ENCODE results near the gene MREG.

MREG gene, protein sequence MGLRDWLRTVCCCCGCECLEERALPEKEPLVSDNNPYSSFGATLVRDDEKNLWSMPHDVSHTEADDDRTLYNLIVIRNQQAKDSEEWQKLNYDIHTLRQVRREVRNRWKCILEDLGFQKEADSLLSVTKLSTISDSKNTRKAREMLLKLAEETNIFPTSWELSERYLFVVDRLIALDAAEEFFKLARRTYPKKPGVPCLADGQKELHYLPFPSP

DNA sequence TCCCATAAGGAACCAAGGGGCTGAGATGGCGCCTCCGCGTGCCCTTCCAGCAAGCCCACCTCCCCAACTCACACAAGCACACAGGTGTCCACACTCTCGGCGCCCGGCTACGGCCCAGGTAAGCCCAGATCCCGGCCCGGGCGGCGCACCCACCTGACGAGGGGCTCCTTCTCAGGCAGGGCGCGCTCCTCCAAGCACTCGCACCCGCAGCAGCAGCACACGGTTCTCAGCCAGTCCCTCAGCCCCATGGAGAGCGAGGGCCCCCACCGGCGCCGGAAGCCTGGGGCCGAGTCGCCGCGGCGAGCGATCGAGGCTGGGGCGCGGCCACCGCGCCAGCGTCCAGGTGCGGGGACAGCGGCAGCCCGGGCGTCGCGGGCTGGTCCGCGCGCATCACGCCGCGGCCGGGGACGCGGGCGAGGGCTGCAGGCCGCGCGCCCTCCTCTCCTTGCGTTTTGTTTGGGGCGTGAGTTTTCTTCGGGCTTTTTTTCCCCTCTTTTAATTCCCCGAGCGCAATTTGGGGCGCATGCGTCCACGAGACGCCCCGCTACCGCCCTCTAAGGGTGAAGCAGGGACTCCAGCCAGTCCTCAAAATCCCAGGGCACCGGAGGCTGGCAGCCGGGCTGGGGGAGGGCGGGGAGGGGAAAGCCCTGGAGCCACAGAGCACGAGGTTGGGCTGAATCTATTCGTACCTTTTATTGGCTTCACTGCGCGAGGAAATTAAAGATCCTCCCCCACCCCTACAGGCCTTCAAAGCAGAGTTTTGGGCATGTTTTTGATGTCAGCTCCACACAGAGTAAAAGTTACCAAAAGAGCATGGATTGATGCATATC is at the start of gene MREG:
TSS of gene MREG (minus strand) at position 472 of the 830 bp plus-strand sequence. CDS start at position 248, 224 bp downstream.
- TF ChIP-seq, protein P1, sequence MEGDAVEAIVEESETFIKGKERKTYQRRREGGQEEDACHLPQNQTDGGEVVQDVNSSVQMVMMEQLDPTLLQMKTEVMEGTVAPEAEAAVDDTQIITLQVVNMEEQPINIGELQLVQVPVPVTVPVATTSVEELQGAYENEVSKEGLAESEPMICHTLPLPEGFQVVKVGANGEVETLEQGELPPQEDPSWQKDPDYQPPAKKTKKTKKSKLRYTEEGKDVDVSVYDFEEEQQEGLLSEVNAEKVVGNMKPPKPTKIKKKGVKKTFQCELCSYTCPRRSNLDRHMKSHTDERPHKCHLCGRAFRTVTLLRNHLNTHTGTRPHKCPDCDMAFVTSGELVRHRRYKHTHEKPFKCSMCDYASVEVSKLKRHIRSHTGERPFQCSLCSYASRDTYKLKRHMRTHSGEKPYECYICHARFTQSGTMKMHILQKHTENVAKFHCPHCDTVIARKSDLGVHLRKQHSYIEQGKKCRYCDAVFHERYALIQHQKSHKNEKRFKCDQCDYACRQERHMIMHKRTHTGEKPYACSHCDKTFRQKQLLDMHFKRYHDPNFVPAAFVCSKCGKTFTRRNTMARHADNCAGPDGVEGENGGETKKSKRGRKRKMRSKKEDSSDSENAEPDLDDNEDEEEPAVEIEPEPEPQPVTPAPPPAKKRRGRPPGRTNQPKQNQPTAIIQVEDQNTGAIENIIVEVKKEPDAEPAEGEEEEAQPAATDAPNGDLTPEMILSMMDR (IDR thresholded peaks at IDR 0.05; ENCODE audit: insufficient read depth, low read depth, low read length, missing control alignments) = peak; percentile 74
- peak within 1 kb of the TSS; percentile 98 for H3K4me3 ChIP-seq (ENCODE audit: low read depth, low read length)
- peak; percentile 91 for DNase-seq (ENCODE audit: low read depth)

DNA sequence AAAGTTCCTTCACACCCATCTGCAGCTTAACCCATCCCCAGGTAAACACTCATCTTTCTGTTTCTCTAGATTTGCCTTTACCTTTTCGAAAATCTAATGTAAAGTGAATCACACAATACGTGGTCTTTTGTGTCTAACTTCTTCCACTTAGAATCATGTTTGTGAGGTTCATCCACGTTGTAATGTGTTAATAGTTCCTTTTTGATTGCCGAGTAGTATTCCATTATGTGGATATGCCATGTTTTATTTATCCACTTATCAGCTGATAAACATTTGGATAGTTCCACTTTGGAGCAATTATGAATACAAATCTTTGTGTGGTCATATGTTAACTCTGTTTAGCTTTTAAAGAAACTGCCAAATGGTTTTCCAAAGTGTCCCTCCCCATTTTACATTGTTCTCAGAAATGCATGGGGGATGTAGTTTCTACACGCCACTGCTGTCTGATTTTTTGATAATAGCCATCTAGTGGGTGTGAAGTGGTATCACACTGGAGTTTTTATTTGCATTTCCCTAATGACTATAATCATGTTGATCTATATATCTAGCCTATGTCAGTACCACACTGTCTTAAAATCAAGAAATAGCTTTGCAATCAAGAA is 46.0 kb upstream of the MREG start:
- TF ChIP-seq, protein P1 (IDR thresholded peaks at IDR 0.05; ENCODE audit: insufficient read depth, low read depth, low read length, missing control alignments) = peak; percentile 31
- DNase-seq (ENCODE audit: low read depth) = peak; percentile 29
- no peak overlapping the region for H3K4me3 ChIP-seq (ENCODE audit: low read depth, low read length)

DNA sequence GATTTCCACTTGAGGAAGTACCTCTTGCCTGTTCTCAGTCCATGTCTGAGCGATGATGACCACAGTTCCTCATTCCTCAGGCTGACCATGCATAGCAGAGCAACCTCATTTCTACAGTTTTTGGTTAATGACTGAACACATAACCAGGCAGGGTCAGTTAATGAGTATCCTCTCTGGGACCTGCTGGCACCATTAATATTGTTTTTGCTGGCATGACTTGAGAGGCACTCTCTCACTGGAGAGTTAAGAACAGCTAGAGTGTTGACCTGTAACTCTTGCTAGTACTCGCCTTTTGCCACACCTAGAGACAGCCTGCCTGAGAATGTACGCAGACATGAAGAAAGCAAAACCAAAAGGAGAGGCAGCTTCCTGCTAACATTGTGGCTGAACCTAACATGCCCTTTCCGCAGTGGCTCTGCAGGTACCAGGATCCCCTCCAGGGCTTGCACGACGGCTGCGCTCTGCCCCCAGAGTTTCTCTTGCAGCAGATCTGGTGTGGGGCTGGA is 44.4 kb upstream of the MREG start:
- TF ChIP-seq, protein P1 (IDR thresholded peaks at IDR 0.05; ENCODE audit: insufficient read depth, low read depth, low read length, missing control alignments) = no peak
- DNase-seq (ENCODE audit: low read depth) = peak; percentile 94
- peak overlapping the region; percentile 50 for H3K4me3 ChIP-seq (ENCODE audit: low read depth, low read length)

DNA sequence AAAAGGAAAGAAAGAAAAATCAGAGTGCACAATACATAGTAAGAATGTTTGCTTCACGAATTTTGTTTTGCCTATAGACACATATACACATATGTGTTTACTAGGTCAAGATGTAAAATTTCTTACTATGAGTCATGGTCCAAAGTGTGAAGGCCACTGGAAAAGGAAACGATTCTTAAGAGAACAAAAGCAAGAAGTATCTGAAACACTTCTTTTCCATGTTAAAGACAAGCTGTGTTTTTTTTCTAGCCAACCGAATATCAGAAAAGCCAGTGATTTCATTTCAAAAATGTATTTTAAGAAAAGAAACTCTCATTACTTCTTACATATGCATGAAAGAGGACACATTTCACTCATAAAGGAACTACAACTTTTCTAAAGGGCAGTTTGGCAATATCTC is 43.4 kb upstream of the MREG start:
- no peak overlapping the region for H3K4me3 ChIP-seq (ENCODE audit: low read depth, low read length)
- DNase-seq (ENCODE audit: low read depth) = peak; percentile 84
- TF ChIP-seq, protein P1 (IDR thresholded peaks at IDR 0.05; ENCODE audit: insufficient read depth, low read depth, low read length, missing control alignments) = no peak

DNA sequence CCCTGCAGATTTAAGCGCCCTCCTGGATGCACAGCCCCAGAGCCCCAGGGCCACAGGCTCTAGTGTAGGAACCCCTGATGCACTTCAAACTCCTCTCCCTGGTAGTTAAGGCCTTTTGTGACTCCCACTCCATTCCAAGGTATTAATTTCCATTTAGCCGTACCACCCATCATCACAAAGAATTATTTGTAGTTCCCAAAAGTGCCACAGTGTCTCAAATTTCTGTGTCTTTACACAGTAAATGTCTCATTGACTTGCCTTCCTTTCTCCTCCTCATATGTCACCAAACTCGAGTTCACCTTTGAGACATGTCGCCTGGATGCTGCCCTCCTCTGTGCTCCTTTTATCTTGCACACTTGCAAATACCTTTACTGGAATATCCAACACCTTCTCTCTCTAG is 42.3 kb upstream of the MREG start:
- H3K4me3 ChIP-seq (ENCODE audit: low read depth, low read length) = no peak overlapping the region
- DNase-seq (ENCODE audit: low read depth) = no peak
- TF ChIP-seq, protein P1 (IDR thresholded peaks at IDR 0.05; ENCODE audit: insufficient read depth, low read depth, low read length, missing control alignments) = no peak

DNA sequence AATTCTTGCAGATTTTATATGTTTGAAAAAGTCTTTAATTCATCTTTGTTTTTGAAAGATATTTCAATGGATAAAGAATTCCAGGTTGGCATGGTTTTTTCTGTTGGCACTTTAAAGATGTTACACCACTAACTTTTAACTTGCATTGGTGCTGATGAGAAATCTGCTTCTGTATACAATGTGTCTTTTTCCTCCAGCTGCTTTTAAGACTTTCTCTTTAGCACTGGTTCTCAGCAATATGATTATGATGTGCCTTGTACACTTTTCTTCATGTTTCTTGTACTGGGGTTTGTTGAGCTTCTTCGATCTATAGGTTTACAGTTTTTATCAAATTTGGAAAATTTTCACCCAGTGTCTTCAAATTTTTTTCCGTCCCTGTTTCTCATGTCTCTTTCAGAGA is 39.1 kb upstream of the MREG start:
- H3K4me3 ChIP-seq (ENCODE audit: low read depth, low read length) = no peak overlapping the region
- TF ChIP-seq, protein P1 (IDR thresholded peaks at IDR 0.05; ENCODE audit: insufficient read depth, low read depth, low read length, missing control alignments) = no peak
- DNase-seq (ENCODE audit: low read depth) = no peak
